BJ (cell line): Measurements from ENCODE around the gene ZNF613. TPM values are rescaled to one million over a fixed set of nuclear protein-coding genes. Genes with fewer than 3 reads are reported as not detected.
A peak's percentile ranks its signal among the peaks of the same experiment; 100 is the strongest.

Experiments
- CTCF ChIA-PET: fragments of 350-600 bp; formaldehyde crosslinking; extraction: SDS; loops from one replicate; lab custom pipeline; 2021; ENCODE audit warnings: antibody characterized with exemption, inconsistent platforms; lab: Yijun Ruan, JAX
- POLR2A ChIA-PET: fragments of 300-600 bp; sonication (Branson Sonifier 250); formaldehyde crosslinking; extraction: SDS; loops from one replicate; lab custom pipeline; 2021; ENCODE audit warnings: antibody characterized with exemption; lab: Charles Lee
- DNase-seq: peaks from one replicate; pipeline ENCODE4 v3.0.0-alpha.2; 2011; ENCODE audit warnings: low read depth
- H3K27me3 ChIP-seq: 2 replicates; pipeline ENCODE4 v1.6.0; 2011; ENCODE audit warnings: low read length; ENCODE audit not compliant: control insufficient read depth, insufficient read depth
- H3K36me3 ChIP-seq: 2 replicates; pipeline ENCODE4 v1.5.1; 2011; ENCODE audit warnings: low read length; ENCODE audit not compliant: control insufficient read depth, insufficient read depth
- H3K4me3 ChIP-seq: 2 replicates; pipeline ENCODE4 v1.5.1; 2011; ENCODE audit warnings: low read depth, mild to moderate bottlenecking, control low read depth, low read length
- polyA minus RNA-seq: library from RNA; depleted of rRNA, polyadenylated mRNA; stranded (reverse); fragments of >200 nt; gene quantifications from 2 replicates; pipeline ENCODE4 v1.2.3, GENCODE V29; 2011; rRNA and poly(A)+ RNA removed
- polyA plus RNA-seq: library from polyadenylated mRNA; depleted of rRNA; stranded (reverse); fragments of >200 nt; gene quantifications from 2 replicates; pipeline ENCODE4 v1.2.3, GENCODE V29; 2011; rRNA removed
- TF ChIP-seq, protein P1 (sequence below): IDR thresholded peaks from 2 replicates; pipeline ENCODE4 v1.5.1; 2011; ENCODE audit warnings: low read depth, mild to moderate bottlenecking, control low read depth, inconsistent platforms, low read length, moderate library complexity; ENCODE audit not compliant: insufficient read depth

Gene ZNF613
- 5.1 and 6.6 TPM in 2 replicates for polyA plus RNA-seq
- polyA minus RNA-seq = 6.0 and 6.1 TPM in 2 replicates

GRCh38 chr19:51926784-51927741, at the start of gene ZNF613:
Gene ZNF613 (plus strand): TSS chr19:51927472. CDS start chr19:51936221, 8,749 bp downstream.
- TF ChIP-seq, protein P1, sequence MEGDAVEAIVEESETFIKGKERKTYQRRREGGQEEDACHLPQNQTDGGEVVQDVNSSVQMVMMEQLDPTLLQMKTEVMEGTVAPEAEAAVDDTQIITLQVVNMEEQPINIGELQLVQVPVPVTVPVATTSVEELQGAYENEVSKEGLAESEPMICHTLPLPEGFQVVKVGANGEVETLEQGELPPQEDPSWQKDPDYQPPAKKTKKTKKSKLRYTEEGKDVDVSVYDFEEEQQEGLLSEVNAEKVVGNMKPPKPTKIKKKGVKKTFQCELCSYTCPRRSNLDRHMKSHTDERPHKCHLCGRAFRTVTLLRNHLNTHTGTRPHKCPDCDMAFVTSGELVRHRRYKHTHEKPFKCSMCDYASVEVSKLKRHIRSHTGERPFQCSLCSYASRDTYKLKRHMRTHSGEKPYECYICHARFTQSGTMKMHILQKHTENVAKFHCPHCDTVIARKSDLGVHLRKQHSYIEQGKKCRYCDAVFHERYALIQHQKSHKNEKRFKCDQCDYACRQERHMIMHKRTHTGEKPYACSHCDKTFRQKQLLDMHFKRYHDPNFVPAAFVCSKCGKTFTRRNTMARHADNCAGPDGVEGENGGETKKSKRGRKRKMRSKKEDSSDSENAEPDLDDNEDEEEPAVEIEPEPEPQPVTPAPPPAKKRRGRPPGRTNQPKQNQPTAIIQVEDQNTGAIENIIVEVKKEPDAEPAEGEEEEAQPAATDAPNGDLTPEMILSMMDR = peak; percentile 28; the same call in 1 of the 2 replicates
- Histone ChIP-seq H3K36me3 (peaks cover 2% of the 10 kb centered on the region; the same call in 1 of the 2 replicates), H3K4me3 (peak within 1 kb of the TSS; percentile 95), H3K27me3 (no peaks in the 10 kb centered on the region)
- ChIA-PET POLR2A (no interaction called here), CTCF (interaction anchor here (2.0 kb wide), 1 partner anchor 10 kb away, joined by 7 read pairs; no protein-coding TSS in a partner anchor)
- DNase-seq = peak; percentile 53

DNA sequence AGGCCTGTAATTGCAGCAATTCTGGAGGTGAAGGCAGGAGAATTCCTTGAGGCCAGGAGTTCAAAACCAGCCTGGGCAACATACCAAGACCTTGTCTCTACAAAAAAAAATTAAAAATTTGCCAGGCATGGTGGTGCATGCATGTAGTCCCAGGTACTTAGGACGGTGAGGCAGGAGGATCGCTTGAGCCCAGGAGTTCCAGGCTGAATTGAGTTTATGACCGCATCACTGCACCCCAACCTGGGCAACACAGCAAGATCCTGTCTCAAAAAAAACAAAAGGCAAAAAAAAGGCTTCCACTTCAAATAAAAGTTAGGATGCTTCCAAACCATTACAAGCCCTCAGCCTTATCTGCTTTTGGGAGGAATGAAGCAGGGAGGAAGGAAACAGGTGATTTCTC, 44.8 kb upstream of the ZNF613 start:
- Histone ChIP-seq H3K4me3 (no peak overlapping the region), H3K27me3 (no peaks in the 10 kb centered on the region), H3K36me3 (no peaks in the 10 kb centered on the region; the same call in 1 of the 2 replicates)
- ChIA-PET CTCF (no interaction called here), POLR2A (no interaction called here)
- TF ChIP-seq, protein P1 = no peak
- DNase-seq = no peak

GRCh38 chr19:51884713-51885112, 42.6 kb upstream of the ZNF613 start:
- Histone ChIP-seq H3K27me3 (no peaks in the 10 kb centered on the region), H3K4me3 (no peak overlapping the region), H3K36me3 (no peaks in the 10 kb centered on the region)
- no peak for DNase-seq
- ChIA-PET CTCF (interaction anchor here (1.4 kb wide), 1 partner anchor 19 kb away, joined by 4 read pairs; no protein-coding TSS in a partner anchor), POLR2A (no interaction called here)
- TF ChIP-seq, protein P1 = no peak

DNA sequence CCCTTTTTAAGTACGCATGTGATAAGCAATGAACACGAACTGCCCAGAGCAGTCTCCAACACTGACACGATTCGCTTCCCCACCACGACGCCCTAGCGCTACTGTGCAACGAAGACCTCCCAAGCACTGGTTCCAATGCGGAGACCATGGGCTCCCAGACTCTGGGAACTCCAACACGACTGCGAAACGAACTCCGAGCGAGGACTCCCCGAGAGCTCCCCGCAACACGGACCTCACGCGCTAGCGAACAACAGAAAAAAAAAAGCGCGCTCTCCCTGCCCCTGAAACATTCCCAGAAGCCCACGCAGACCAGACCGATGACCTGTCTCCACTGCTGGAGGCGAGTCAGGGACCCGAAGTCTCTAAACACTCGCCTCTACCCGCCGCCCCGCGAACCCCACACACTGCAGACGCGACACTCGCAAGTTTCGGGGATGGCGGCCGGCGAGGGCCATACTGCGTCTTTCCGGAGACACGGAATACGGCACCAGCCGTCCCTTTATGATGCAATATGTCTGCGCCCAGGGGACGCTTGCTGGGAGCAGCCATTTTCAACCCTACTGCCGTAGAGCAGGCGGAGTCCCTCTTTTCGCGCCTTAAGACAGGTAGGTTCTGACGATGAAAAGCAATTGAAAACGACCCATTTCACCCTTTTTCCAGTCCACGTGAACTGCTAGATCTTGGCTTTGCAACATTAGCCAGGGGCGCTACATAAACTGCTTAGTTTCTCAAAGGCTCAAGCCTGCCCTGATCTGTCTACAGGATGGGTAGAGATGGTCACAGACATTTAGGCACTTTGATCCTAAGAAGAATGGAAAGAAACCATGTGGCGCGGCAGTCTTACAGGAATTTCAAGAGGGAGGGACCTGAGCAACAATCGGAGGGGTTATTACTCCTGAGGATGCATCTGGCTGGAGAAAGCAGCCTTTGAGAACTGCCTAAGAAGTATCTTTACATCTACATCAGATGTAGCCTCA, 39.5 kb upstream of the ZNF613 start, which contains the start of gene ZNF577:
TSS of gene ZNF577 (minus strand) at position 430 of the 977 bp plus-strand sequence. CDS start 7,569 bp downstream, outside the sequence.
- Histone ChIP-seq H3K4me3 (peak within 1 kb of the TSS; percentile 91), H3K27me3 (no peaks in the 10 kb centered on the region), H3K36me3 (peaks cover 5% of the 10 kb centered on the region)
- POLR2A ChIA-PET = no interaction called here
- peak; percentile 35 for DNase-seq
- TF ChIP-seq, protein P1 = no peak
- CTCF ChIA-PET = no interaction called here
